ENCODE results near the gene STX3. TPM values are rescaled to one million over a fixed set of nuclear protein-coding genes. Genes with fewer than 3 reads are reported as not detected.

The STX3 gene
- total and polyA plus RNA-seq, 2 experiments from 2014 or later: 5.6 to 9.3 TPM

- Histone ChIP-seq H3K36me3 (ENCODE audit: low read depth) (0 out of 2 replicates have a peak, but pooled peaks cover 4% of the 10 kb centered on the region), H3K4me2 (ENCODE audit: unreplicated experiment) (peak overlapping the region; percentile 77), H2AFZ (peak overlapping the region; percentile 35), H3K9ac (peak overlapping the region; percentile 59), H4K20me1 (ENCODE audit: insufficient read depth) (no peaks in the 10 kb centered on the region), H3K4me1 (ENCODE audit: insufficient read depth) (peaks cover 25% of the 10 kb centered on the region), H3K9me3 (ENCODE audit: low read depth) (no peaks in the 10 kb centered on the region), H3K27me3 (replicated peaks; ENCODE audit: insufficient read depth) (no peaks in the 10 kb centered on the region), H3K4me3 (peak overlapping the region; percentile 30), H3K27ac (peak overlapping the region; percentile 93), H3F3A (ENCODE audit: insufficient read depth) (peaks cover 24% of the 10 kb centered on the region), H3K9me2 (ENCODE audit: insufficient read depth) (no peaks in the 10 kb centered on the region), H3K79me2 (ENCODE audit: insufficient read depth) (no peaks in the 10 kb centered on the region)
- DNase-seq: peak; percentile 85
- in situ Hi-C loops (cut with MboI): no loop called here
- TF ChIP-seq EZH2phosphoT487 (IDR thresholded peaks at IDR 0.05; ENCODE audit: insufficient read depth, low read depth): no peak
- TF ChIP-seq EZH2 (IDR thresholded peaks at IDR 0.05; ENCODE audit: insufficient read depth, poor library complexity, severe bottlenecking): no peak
- WGBS, 2 experiments (ENCODE audit: low coverage in 1 of 2, low lambda C conversion rate in 2 of 2, missing lambda C conversion rate in 2 of 2): 33 to 34% methylated on average over 3 of the region's 3 CpGs
Measured at GRCh38 chr11:59787816-59788215, 32.6 kb downstream of the STX3 start.

- Histone ChIP-seq H3K9me2 (ENCODE audit: insufficient read depth) (no peaks in the 10 kb centered on the region), H3K4me2 (ENCODE audit: unreplicated experiment) (no peak overlapping the region), H2AFZ (no peak overlapping the region), H3K4me3 (no peak overlapping the region), H3F3A (ENCODE audit: insufficient read depth) (peaks cover 14% of the 10 kb centered on the region), H4K20me1 (ENCODE audit: insufficient read depth) (no peaks in the 10 kb centered on the region), H3K9ac (no peak overlapping the region), H3K9me3 (ENCODE audit: low read depth) (no peaks in the 10 kb centered on the region), H3K36me3 (ENCODE audit: low read depth) (0 out of 2 replicates have a peak, but pooled peaks cover 4% of the 10 kb centered on the region), H3K79me2 (ENCODE audit: insufficient read depth) (no peaks in the 10 kb centered on the region), H3K4me1 (ENCODE audit: insufficient read depth) (peaks cover 20% of the 10 kb centered on the region), H3K27me3 (replicated peaks; ENCODE audit: insufficient read depth) (no peaks in the 10 kb centered on the region), H3K27ac (no peak overlapping the region)
- 79 to 81% methylated on average over 4 of the region's 4 CpGs for WGBS, 2 experiments (ENCODE audit: low coverage in 1 of 2, low lambda C conversion rate in 2 of 2, missing lambda C conversion rate in 2 of 2)
- TF ChIP-seq EZH2phosphoT487 (IDR thresholded peaks at IDR 0.05; ENCODE audit: insufficient read depth, low read depth): no peak
- TF ChIP-seq EZH2 (IDR thresholded peaks at IDR 0.05; ENCODE audit: insufficient read depth, poor library complexity, severe bottlenecking): no peak
- in situ Hi-C loops (cut with MboI): loop anchor here (10.0 kb wide), 1 partner anchor 257 kb away; no protein-coding TSS in a partner anchor
- no peak for DNase-seq
Measured at GRCh38 chr11:59791639-59792038, 36.5 kb downstream of the STX3 start.

DNA sequence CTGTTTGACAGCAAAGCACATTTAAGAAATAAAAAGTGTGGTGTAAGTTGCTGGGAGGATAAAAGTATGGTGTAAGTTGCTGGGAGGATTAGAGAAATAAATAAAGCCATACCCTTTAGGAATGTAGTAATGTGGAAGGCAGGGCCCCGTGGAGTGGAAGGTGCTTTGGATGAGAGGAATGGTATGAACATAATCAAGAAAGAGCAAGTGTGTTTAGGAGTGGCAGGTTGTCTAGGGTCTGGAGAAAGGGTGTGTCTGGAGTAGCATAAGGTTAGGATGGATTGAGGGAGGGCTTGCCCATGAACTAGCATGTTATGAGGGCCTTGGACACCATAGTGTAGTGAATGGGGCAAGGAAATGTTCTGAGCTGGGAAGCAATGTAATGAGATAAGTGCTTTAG, 37.3 kb downstream of the STX3 start:
- peaks cover 7% of the 10 kb centered on the region for H3F3A ChIP-seq (ENCODE audit: insufficient read depth)
- H3K79me2 ChIP-seq (ENCODE audit: insufficient read depth): no peaks in the 10 kb centered on the region
- H3K4me2 ChIP-seq (ENCODE audit: unreplicated experiment): no peak overlapping the region
- H3K4me3 ChIP-seq: no peak overlapping the region
- TF ChIP-seq EZH2phosphoT487 (IDR thresholded peaks at IDR 0.05; ENCODE audit: insufficient read depth, low read depth): no peak
- no peak for TF ChIP-seq EZH2 (IDR thresholded peaks at IDR 0.05; ENCODE audit: insufficient read depth, poor library complexity, severe bottlenecking)
- no peak overlapping the region for H3K9ac ChIP-seq
- no peaks in the 10 kb centered on the region for H3K9me3 ChIP-seq (ENCODE audit: low read depth)
- 95 to 97% methylated on average over 1 of the region's 1 CpG for WGBS, 2 experiments (ENCODE audit: low coverage in 1 of 2, low lambda C conversion rate in 2 of 2, missing lambda C conversion rate in 2 of 2)
- no peak overlapping the region for H3K27ac ChIP-seq
- peaks cover 12% of the 10 kb centered on the region for H3K4me1 ChIP-seq (ENCODE audit: insufficient read depth)
- H3K27me3 ChIP-seq (replicated peaks; ENCODE audit: insufficient read depth): no peaks in the 10 kb centered on the region
- in situ Hi-C loops (cut with MboI): loop anchor here (10.0 kb wide), 1 partner anchor 258 kb away; no protein-coding TSS in a partner anchor
- no peak for DNase-seq
- H3K9me2 ChIP-seq (ENCODE audit: insufficient read depth): no peaks in the 10 kb centered on the region
- H2AFZ ChIP-seq: no peak overlapping the region
- no peaks in the 10 kb centered on the region for H4K20me1 ChIP-seq (ENCODE audit: insufficient read depth)
- H3K36me3 ChIP-seq (ENCODE audit: low read depth): 0 out of 2 replicates have a peak, but pooled peaks cover 4% of the 10 kb centered on the region

GRCh38 chr11:59794417-59794816, 39.2 kb downstream of the STX3 start:
- Histone ChIP-seq H2AFZ (no peak overlapping the region), H3K4me3 (no peak overlapping the region), H4K20me1 (ENCODE audit: insufficient read depth) (no peaks in the 10 kb centered on the region), H3K9me2 (ENCODE audit: insufficient read depth) (no peaks in the 10 kb centered on the region), H3K4me1 (ENCODE audit: insufficient read depth) (no peaks in the 10 kb centered on the region), H3K4me2 (ENCODE audit: unreplicated experiment) (no peak overlapping the region), H3K9me3 (ENCODE audit: low read depth) (no peaks in the 10 kb centered on the region), H3K36me3 (ENCODE audit: low read depth) (no peaks in the 10 kb centered on the region), H3K9ac (no peak overlapping the region), H3K27me3 (replicated peaks; ENCODE audit: insufficient read depth) (no peaks in the 10 kb centered on the region), H3K79me2 (ENCODE audit: insufficient read depth) (no peaks in the 10 kb centered on the region), H3F3A (ENCODE audit: insufficient read depth) (no peaks in the 10 kb centered on the region), H3K27ac (no peak overlapping the region)
- in situ Hi-C loops (cut with MboI): loop anchor here (10.0 kb wide), 1 partner anchor 260 kb away; no protein-coding TSS in a partner anchor
- no peak for DNase-seq
- TF ChIP-seq EZH2 (IDR thresholded peaks at IDR 0.05; ENCODE audit: insufficient read depth, poor library complexity, severe bottlenecking) (no peak), EZH2phosphoT487 (IDR thresholded peaks at IDR 0.05; ENCODE audit: insufficient read depth, low read depth) (no peak)
- 94% methylated on average over 3 of the region's 3 CpGs for whole genome bisulfite sequencing, 2 experiments (ENCODE audit: low coverage in 1 of 2, low lambda C conversion rate in 2 of 2, missing lambda C conversion rate in 2 of 2)

All from GM23248 (cell line).